RWPE1 (cell line): ENCODE results near the gene C9orf43.

Experiments used
- CTCF ChIA-PET: fragments of 350-600 bp; sonication (Branson Sonifier 250); formaldehyde crosslinking; extraction: SDS; loops from one replicate; lab custom pipeline; 2021; lab: Yijun Ruan, JAX
- POLR2A ChIA-PET: fragments of 400-600 bp; formaldehyde crosslinking; extraction: SDS; loops from one replicate; lab custom pipeline; 2020; ENCODE audit warnings: antibody characterized with exemption; ENCODE audit not compliant: low non-redundant PET; lab: Yijun Ruan, JAX
- DNase-seq: peaks from one replicate; pipeline ENCODE4 v3.0.0; 2012; ENCODE audit warnings: low spot score
- H3K27ac ChIP-seq: fragments of 450-650 bp; 2 replicates; pipeline ENCODE4 v1.5.1; 2017
- TF ChIP-seq, protein P1 (sequence below): fragments of 450-650 bp; conservative IDR thresholded peaks from 2 replicates; pipeline ENCODE4 v1.5.1; 2017; ENCODE audit warnings: low read depth, mild to moderate bottlenecking

The C9orf43 gene

DNA sequence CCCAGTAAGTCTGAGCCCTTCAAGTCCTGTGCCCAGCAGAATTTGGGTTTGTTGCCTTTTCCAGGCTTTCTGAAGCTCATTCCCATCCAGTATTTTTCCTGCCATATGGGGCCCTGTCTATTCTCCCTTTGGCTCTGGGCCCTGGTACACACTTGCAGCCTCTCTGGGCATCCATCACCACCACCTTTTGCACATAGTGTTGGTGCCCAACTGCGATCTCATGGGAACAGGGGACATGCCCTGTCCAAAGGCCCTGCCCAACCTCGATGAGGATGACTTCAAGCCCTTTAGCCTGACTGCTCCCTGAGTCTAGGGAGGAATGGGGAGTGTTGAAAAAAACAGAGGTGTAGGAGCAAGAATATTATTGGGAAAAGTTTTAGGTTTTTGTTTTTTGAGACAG lies 64.5 kb downstream of the C9orf43 start:
- DNase-seq: no peak
- ChIA-PET POLR2A (no interaction called here), CTCF (interaction anchor here (1.4 kb wide), 1 partner anchor 29 kb away, joined by 3 read pairs; no protein-coding TSS in a partner anchor)
- TF ChIP-seq, protein P1, sequence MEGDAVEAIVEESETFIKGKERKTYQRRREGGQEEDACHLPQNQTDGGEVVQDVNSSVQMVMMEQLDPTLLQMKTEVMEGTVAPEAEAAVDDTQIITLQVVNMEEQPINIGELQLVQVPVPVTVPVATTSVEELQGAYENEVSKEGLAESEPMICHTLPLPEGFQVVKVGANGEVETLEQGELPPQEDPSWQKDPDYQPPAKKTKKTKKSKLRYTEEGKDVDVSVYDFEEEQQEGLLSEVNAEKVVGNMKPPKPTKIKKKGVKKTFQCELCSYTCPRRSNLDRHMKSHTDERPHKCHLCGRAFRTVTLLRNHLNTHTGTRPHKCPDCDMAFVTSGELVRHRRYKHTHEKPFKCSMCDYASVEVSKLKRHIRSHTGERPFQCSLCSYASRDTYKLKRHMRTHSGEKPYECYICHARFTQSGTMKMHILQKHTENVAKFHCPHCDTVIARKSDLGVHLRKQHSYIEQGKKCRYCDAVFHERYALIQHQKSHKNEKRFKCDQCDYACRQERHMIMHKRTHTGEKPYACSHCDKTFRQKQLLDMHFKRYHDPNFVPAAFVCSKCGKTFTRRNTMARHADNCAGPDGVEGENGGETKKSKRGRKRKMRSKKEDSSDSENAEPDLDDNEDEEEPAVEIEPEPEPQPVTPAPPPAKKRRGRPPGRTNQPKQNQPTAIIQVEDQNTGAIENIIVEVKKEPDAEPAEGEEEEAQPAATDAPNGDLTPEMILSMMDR: no peak
- H3K27ac ChIP-seq: no peak overlapping the region

DNA sequence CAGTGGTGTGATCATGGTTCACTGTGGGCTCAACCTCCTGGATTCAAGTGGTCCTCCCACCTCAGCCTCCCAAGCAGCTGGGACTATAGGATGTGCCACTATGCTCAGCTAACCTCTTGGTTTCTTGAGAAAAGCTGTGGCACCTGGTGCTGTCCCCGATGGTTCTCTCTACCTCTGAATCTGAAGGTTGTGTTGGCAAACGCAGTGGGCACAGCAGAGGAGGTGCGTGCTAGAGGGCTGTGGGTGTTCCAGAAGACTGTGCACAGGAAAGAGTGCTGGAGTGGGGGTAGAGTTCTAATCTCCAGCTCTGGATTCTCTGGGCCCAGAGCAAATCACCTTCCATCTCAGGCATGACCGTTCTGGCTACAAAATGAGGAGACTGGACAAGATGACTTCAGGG lies 65.4 kb downstream of the C9orf43 start:
- H3K27ac ChIP-seq: no peak overlapping the region
- ChIA-PET CTCF (interaction anchor here (0.6 kb wide), 1 partner anchor 133 kb away, joined by 3 read pairs; no protein-coding TSS in a partner anchor), POLR2A (no interaction called here)
- DNase-seq: no peak
- TF ChIP-seq, protein P1: no peak

DNA sequence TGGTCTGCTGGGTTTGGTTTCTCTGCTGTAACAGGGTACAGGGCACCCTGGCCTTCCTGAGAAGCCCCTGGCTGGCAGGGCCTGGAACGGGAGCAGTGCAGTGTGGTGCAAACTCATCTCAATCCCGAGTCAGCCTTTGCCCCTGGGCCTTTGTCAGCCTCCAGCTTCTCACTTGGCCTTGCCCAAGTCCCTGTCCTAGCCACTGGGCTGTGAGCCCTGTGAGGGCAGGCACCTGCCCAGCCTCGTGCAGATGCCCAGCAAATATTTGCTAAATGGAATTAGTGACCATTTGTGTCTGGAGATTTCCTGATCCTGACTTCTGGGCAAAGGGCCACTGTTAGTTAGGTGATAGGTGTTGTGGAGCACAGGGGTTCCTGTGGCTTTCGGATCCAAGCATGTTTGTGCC lies 66.0 kb downstream of the C9orf43 start:
- H3K27ac ChIP-seq: no peak overlapping the region
- ChIA-PET POLR2A (no interaction called here), CTCF (interaction anchor here (0.6 kb wide), 2 partner anchors 48 to 133 kb away, joined by 3 read pairs; no protein-coding TSS in a partner anchor)
- no peak for DNase-seq
- TF ChIP-seq, protein P1: no peak

DNA sequence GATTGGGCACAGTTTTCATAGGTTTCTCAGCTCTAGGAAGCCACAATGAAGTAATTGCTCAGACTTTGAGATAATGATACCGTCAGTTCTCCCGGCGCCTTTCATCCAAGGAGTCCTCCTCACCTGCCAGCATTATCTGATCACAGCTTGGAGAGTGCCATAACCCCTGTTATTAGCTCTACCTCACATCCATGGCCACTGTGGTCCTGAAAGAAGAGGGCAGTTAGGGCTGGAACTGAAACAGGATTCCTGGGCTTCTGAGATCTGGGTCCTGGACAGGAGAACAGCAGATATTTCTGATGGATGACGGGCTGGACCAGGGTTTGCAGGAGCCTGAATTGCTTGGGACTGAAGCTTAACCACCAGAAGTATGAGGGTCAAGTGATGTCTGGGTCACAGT lies 66.5 kb downstream of the C9orf43 start:
- ChIA-PET POLR2A (no interaction called here), CTCF (interaction anchor here (0.6 kb wide), 1 partner anchor 47 kb away, joined by 3 read pairs; no protein-coding TSS in a partner anchor)
- TF ChIP-seq, protein P1: no peak
- no peak overlapping the region for H3K27ac ChIP-seq
- no peak for DNase-seq

DNA sequence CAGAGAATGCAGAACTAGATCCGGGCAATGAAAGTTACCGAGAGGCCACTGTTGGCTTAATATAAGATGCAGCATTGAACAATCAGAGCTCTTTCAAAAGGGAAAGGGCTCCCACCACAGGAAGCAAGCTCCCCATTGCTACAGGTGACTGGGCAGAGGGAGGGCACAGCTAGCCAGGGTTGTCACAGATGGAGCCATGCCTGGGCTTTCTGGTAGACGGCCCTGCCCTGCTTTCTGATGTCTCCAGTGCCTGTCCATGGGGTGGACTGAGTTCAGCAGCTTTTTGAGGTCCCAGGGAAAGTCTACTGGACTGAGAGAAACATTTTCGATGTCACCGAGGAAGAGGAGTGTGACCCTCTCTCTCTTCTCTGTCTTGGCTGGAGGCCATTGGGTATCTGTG lies 67.1 kb downstream of the C9orf43 start:
- ChIA-PET POLR2A (no interaction called here), CTCF (no interaction called here)
- TF ChIP-seq, protein P1: no peak
- no peak for DNase-seq
- H3K27ac ChIP-seq: no peak overlapping the region

DNA sequence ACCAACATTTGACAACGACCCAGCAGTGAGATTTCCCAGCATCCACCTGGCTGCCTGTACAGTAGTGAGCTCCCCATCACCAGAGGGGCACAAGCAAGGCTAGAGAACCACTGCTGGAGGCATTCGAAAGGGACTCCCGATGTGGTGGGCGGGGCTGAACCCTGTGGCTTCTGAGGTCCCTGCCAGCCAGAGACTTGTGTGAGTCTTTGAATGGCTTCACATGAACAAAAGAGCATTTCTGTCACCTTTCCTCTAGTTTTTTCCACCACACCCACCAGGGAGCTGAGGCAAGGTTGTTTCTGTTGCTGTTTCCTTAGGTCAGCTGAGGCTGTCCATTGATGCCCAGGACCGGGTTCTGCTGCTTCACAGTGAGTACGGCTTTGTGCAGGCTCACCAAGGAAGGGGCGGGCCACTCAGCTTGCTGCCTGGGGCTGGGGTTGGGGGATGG lies 68.7 kb downstream of the C9orf43 start:
- TF ChIP-seq, protein P1: no peak
- no peak overlapping the region for H3K27ac ChIP-seq
- ChIA-PET POLR2A (no interaction called here), CTCF (no interaction called here)
- no peak for DNase-seq
